ENCODE data around the gene GMDS.

DNA sequence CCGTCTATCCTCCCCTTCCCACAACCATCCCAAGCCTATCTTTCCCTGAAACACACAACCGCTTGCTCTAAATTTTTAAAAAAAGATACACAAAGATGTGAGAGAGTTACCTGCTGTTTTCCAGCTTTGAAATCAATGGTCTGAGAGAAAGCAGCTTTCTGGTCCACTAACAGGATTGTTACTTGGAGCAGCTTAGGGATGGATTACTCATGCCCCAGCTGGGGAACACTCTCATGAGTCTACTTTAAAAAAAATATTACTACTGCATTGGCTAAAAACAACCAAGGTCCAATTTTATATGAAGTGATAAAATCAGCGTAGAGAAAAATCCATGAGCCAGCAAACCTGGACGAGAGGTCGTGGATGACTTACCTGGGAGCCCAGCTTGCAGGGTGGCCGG is 665.3 kb downstream of the GMDS start:
- TF ChIP-seq POLR2A (IDR thresholded peaks at IDR 0.05; ENCODE audit: low read depth, low read length) (no peak), POLR2AphosphoS5 (IDR thresholded peaks at IDR 0.05; ENCODE audit: low read depth, low read length) (no peak), TAF1 (IDR thresholded peaks at IDR 0.05; ENCODE audit: borderline replicate concordance, low read depth, low read length) (no peak)

Data from GM12892 (cell line).